ENCODE results near the gene C1orf21. TPM values are rescaled to one million over a fixed set of nuclear protein-coding genes. Genes with fewer than 3 reads are reported as not detected.

C1orf21 gene
- polyA plus RNA-seq, 1 of the 3 experiments (the other 2 are of a cell fraction) = 4.8 TPM

- no peak overlapping the region for H3K4me3 ChIP-seq (ENCODE audit: low read depth in 2 of 2, low read length in 1 of 2)
- no peak for DNase-seq
- H3K27me3 ChIP-seq (ENCODE audit: insufficient read depth) = no peaks in the 10 kb centered on the region
- H3K9me3 ChIP-seq = no peaks in the 10 kb centered on the region
- H3F3A ChIP-seq (replicated peaks; ENCODE audit: insufficient read depth) = no peaks in the 10 kb centered on the region
- no peak overlapping the region for H3K27ac ChIP-seq (ENCODE audit: low read depth in 2 of 2, low read length in 1 of 2)
- ChIA-PET POLR2A (no interaction called here), CTCF (interaction anchor here (1.3 kb wide), 1 partner anchor 107 kb away, joined by 4 read pairs; no protein-coding TSS in a partner anchor)
- no peak overlapping the region for H3K4me2 ChIP-seq
- H3K36me3 ChIP-seq (replicated peaks in 1 of 2; ENCODE audit: control insufficient read depth in 1 of 2, insufficient read depth in 2 of 2, low read length in 1 of 2) = no peaks in the 10 kb centered on the region
- no peaks in the 10 kb centered on the region for H3K9me2 ChIP-seq
- H2AFZ ChIP-seq (ENCODE audit: low read depth) = no peak overlapping the region
- no peaks in the 10 kb centered on the region for H4K20me1 ChIP-seq (ENCODE audit: insufficient read depth)
- peaks cover 0 to 8% of the 10 kb centered on the region in 2 experiments; a peak in 2 of 4 replicates for H3K4me1 ChIP-seq (ENCODE audit: control insufficient read depth in 1 of 2, insufficient read depth in 2 of 2, low read depth in 1 of 2, low read length in 1 of 2)
- WGBS (ENCODE audit: low lambda C conversion rate) = 79% methylated on average over 2 of the region's 2 CpGs
- H3K9ac ChIP-seq = no peak overlapping the region
- TF ChIP-seq EZH2phosphoT487 (IDR thresholded peaks at IDR 0.05; ENCODE audit: borderline replicate concordance, low read depth) (no peak), PBX3 (IDR thresholded peaks at IDR 0.05) (no peak), EP300 (IDR thresholded peaks at IDR 0.05; ENCODE audit: borderline replicate concordance in 1 of 2, low read depth in 1 of 2, low read length in 1 of 2) (no peak), USF1 (IDR thresholded peaks at IDR 0.05; ENCODE audit: borderline replicate concordance, low read depth) (no peak), NFIC (IDR thresholded peaks at IDR 0.05; ENCODE audit: borderline replicate concordance) (no peak), GATA2 (CRISPR knock-in tag; IDR thresholded peaks at IDR 0.05) (no peak)
- no peaks in the 10 kb centered on the region for H3K79me2 ChIP-seq (ENCODE audit: insufficient read depth)
These were observed 169.8 kb downstream of the C1orf21 start for GRCh38 chr1:184556665-184557064.

GRCh38 chr1:184557423-184558347, 170.9 kb downstream of the C1orf21 start:
- TF ChIP-seq PBX3 (IDR thresholded peaks at IDR 0.05) (no peak), MXI1 (IDR thresholded peaks at IDR 0.05; ENCODE audit: low read depth, low read length) (no peak), REST (IDR thresholded peaks at IDR 0.05; ENCODE audit: low read depth, low read length) (no peak), JUND (IDR thresholded peaks at IDR 0.05) (no peak), ZBTB33 (IDR thresholded peaks at IDR 0.05; ENCODE audit: borderline replicate concordance, low read depth) (no peak), USF2 (IDR thresholded peaks at IDR 0.05; ENCODE audit: borderline replicate concordance, low read depth, low read length) (no peak), MAX (IDR thresholded peaks at IDR 0.05; ENCODE audit: low read depth) (no peak), FOSL2 (IDR thresholded peaks at IDR 0.05; ENCODE audit: borderline replicate concordance, low read depth) (no peak)

More at GRCh38 chr1:184557423-184558347, 170.9 kb downstream of the C1orf21 start:
- Histone ChIP-seq H3K4me2 (no peak overlapping the region), H3K9me3 (no peaks in the 10 kb centered on the region), H3K9me2 (no peaks in the 10 kb centered on the region), H3K36me3 (replicated peaks in 1 of 2; ENCODE audit: control insufficient read depth in 1 of 2, insufficient read depth in 2 of 2, low read length in 1 of 2) (no peaks in the 10 kb centered on the region), H4K20me1 (ENCODE audit: insufficient read depth) (no peaks in the 10 kb centered on the region), H3K27me3 (ENCODE audit: insufficient read depth) (no peaks in the 10 kb centered on the region), H3K9ac (no peak overlapping the region), H3K27ac (ENCODE audit: low read depth in 2 of 2, low read length in 1 of 2) (no peak overlapping the region), H3K4me1 (ENCODE audit: control insufficient read depth in 1 of 2, insufficient read depth in 2 of 2, low read depth in 1 of 2, low read length in 1 of 2) (peaks cover 7 to 10% of the 10 kb centered on the region in 2 experiments; a peak in 3 of 4 replicates), H3K4me3 (ENCODE audit: low read depth in 2 of 2, low read length in 1 of 2) (no peak overlapping the region), H3F3A (replicated peaks; ENCODE audit: insufficient read depth) (no peaks in the 10 kb centered on the region), H3K79me2 (ENCODE audit: insufficient read depth) (no peaks in the 10 kb centered on the region), H2AFZ (ENCODE audit: low read depth) (no peak overlapping the region)
- DNase-seq = no peak
- WGBS (ENCODE audit: low lambda C conversion rate) = 70% methylated on average over 3 of the region's 3 CpGs
- CTCF ChIA-PET = interaction anchor here (0.7 to 1.0 kb wide), 2 partner anchors 10 to 134 kb away, joined by 3 read pairs; no protein-coding TSS in a partner anchor
- POLR2A ChIA-PET = no interaction called here

All from SK-N-SH (cell line).